HCT116 (cell line): ENCODE measurements around the gene ASIC3. TPM values are rescaled to one million over a fixed set of nuclear protein-coding genes. Genes with fewer than 3 reads are reported as not detected.

Experiments
- ATAC-seq: fragments of 200-7000 bp; cut with Tn5 transposase; 2 replicates; pipeline ENCODE4 v1.9.1; 2020; ENCODE audit warnings: mild to moderate bottlenecking, moderate library complexity
- BruUV-seq: library from RNA; stranded (reverse); fragments of 400-500 nt; replicated peaks from 2 replicates; lab custom pipeline; 2021; lab: Mats Ljungman, UMichigan
- CTCF ChIA-PET: fragments of 300-600 bp; sonication (Branson Sonifier 250); formaldehyde crosslinking; loops from one replicate; lab custom pipeline; 2021; ENCODE audit warnings: antibody characterized with exemption; lab: Charles Lee
- POLR2A ChIA-PET: fragments of 300-600, 350-600 bp; sonication (Branson Sonifier 250); formaldehyde crosslinking; loops from one replicate; lab custom pipeline; 2021; ENCODE audit warnings: antibody characterized with exemption; lab: Charles Lee
- RAD21 ChIA-PET, 2 experiments: fragments of 300-600 bp; sonication (Branson Sonifier 250); formaldehyde crosslinking; loops; one replicate each; lab custom pipeline; 2023; ENCODE audit warnings: low total read pairs in 2 of 2; ENCODE audit not compliant: uncharacterized antibody in 2 of 2, unreplicated experiment in 2 of 2, low non-redundant PET in 1 of 2; lab: Charles Lee
- DNase-seq: peaks from one replicate; pipeline ENCODE4 v3.0.0-alpha.2; 2010; ENCODE audit warnings: low read depth, low spot score
- H2AFZ ChIP-seq: fragments of 200-600 bp; shearing (Covaris generic), sonication (generic); 2 replicates; pipeline ENCODE4 v1.6.1; 2017; ENCODE audit warnings: low read depth, mixed run types, mixed read lengths, antibody characterized with exemption, low read length; ENCODE audit not compliant: poor library complexity, severe bottlenecking
- H3K27ac ChIP-seq: 2 replicates; pipeline ENCODE4 v1.5.1; 2012; ENCODE audit warnings: low read depth, low read length
- H3K27me3 ChIP-seq: fragments of 200-600 bp; sonication (generic); 2 replicates; pipeline ENCODE4 v1.6.1; 2016; ENCODE audit warnings: mixed run types, low read length, mixed read lengths; ENCODE audit not compliant: insufficient read depth
- H3K36me3 ChIP-seq, 2 experiments: fragments of 200-500 bp in 1 of 2; fragments of 200-600 bp in 1 of 2; sonication (Bioruptor generic) in 1 of 2; sonication (generic) in 1 of 2; 2 replicates each; pipeline versions ENCODE4 v1.5.1 to v1.6.1; 2014 to 2016; ENCODE audit warnings: low read length in 2 of 2, inconsistent platforms in 1 of 2, mixed read lengths in 1 of 2, mixed run types in 1 of 2; ENCODE audit not compliant: insufficient read depth in 2 of 2, control insufficient read depth in 1 of 2
- H3K4me1 ChIP-seq, 2 experiments: fragments of 200-600 bp in 1 of 2; sonication (generic) in 1 of 2; 2 replicates each; pipeline versions ENCODE4 v1.5.1 to v1.6.1; 2012 to 2017; ENCODE audit warnings: low read length in 2 of 2, inconsistent platforms in 1 of 2, mild to moderate bottlenecking in 1 of 2, mixed read lengths in 1 of 2, mixed run types in 1 of 2, moderate library complexity in 1 of 2; ENCODE audit not compliant: insufficient read depth in 2 of 2, control insufficient read depth in 1 of 2
- H3K4me2 ChIP-seq: fragments of 200-600 bp; sonication (generic); 2 replicates; pipeline ENCODE4 v1.6.1; 2017; ENCODE audit warnings: mixed run types, low read length, mixed read lengths
- H3K4me3 ChIP-seq, 2 experiments: fragments of 200-600 bp in 1 of 2; sonication (generic) in 1 of 2; replicated peaks in 1 of 2; 2 replicates each; pipeline ENCODE4 v1.5.1; 2011 to 2016; ENCODE audit warnings: low read length in 2 of 2, control low read depth in 1 of 2, low read depth in 1 of 2, mild to moderate bottlenecking in 1 of 2, mixed read lengths in 1 of 2, mixed run types in 1 of 2
- H3K79me2 ChIP-seq: fragments of 200-600 bp; sonication (generic); 2 replicates; pipeline ENCODE4 v1.6.1; 2017; ENCODE audit warnings: mild to moderate bottlenecking, mixed run types, low read length, moderate library complexity, mixed read lengths; ENCODE audit not compliant: insufficient read depth
- H3K9ac ChIP-seq: fragments of 200-600 bp; sonication (generic); 2 replicates; pipeline ENCODE4 v1.6.1; 2016; ENCODE audit warnings: low read length, mixed read lengths
- H3K9me2 ChIP-seq: fragments of 200-600 bp; sonication (generic), shearing (Covaris generic); 2 replicates; pipeline ENCODE4 v1.6.1; 2017; ENCODE audit warnings: mixed run types, mild to moderate bottlenecking, moderate library complexity; ENCODE audit not compliant: insufficient read depth
- H3K9me3 ChIP-seq, 2 experiments: fragments of 200-500 bp in 1 of 2; fragments of 200-600 bp in 1 of 2; sonication (Bioruptor generic) in 1 of 2; sonication (generic) in 1 of 2; 2 replicates each; pipeline ENCODE4 v1.6.1; 2014 to 2017; ENCODE audit warnings: low read length in 2 of 2, mixed read lengths in 2 of 2, inconsistent platforms in 1 of 2, low read depth in 1 of 2, mild to moderate bottlenecking in 1 of 2, mixed run types in 1 of 2, moderate library complexity in 1 of 2; ENCODE audit not compliant: control insufficient read depth in 1 of 2, insufficient read depth in 1 of 2
- H4K20me1 ChIP-seq: fragments of 200-600 bp; sonication (generic), shearing (Covaris generic); 2 replicates; pipeline ENCODE4 v1.6.1; 2017; ENCODE audit warnings: mixed run types, mild to moderate bottlenecking, moderate library complexity; ENCODE audit not compliant: insufficient read depth
- CBX3 ChIP-seq: IDR thresholded peaks from 2 replicates; pipeline ENCODE4 v1.6.1; 2012; ENCODE audit warnings: low read depth
- CEBPB ChIP-seq: IDR thresholded peaks from 2 replicates; pipeline ENCODE4 v1.6.1; 2012; ENCODE audit warnings: low read depth
- CTCF ChIP-seq, 3 experiments: fragments of 200-600 bp in 1 of 3; sonication (generic) in 1 of 3; IDR thresholded peaks in 2 of 3; conservative IDR thresholded peaks in 1 of 3; 2 replicates each; pipeline ENCODE4 v1.5.1; 2012 to 2017; ENCODE audit warnings: low read depth in 2 of 3, low read length in 2 of 3, antibody characterized with exemption in 1 of 3, borderline replicate concordance in 1 of 3, control low read depth in 1 of 3, mild to moderate bottlenecking in 1 of 3, mixed read lengths in 1 of 3, mixed run types in 1 of 3, moderate library complexity in 1 of 3; ENCODE audit not compliant: insufficient read depth in 1 of 3
- EGR1 ChIP-seq: IDR thresholded peaks from 2 replicates; pipeline ENCODE4 v1.6.1; 2012; ENCODE audit warnings: low read depth
- ELF1 ChIP-seq: IDR thresholded peaks from 2 replicates; pipeline ENCODE4 v1.6.1; 2012; ENCODE audit warnings: low read depth, borderline replicate concordance
- EZH2 ChIP-seq: fragments of 200-600 bp; sonication (generic); IDR thresholded peaks from 2 replicates; pipeline ENCODE4 v1.6.1; 2017; ENCODE audit warnings: antibody characterized with exemption, mixed run types
- EZH2phosphoT487 ChIP-seq: fragments of 200-600 bp; IDR thresholded peaks from 2 replicates; pipeline ENCODE4 v1.6.1; 2018; ENCODE audit warnings: antibody characterized with exemption, borderline replicate concordance
- FOSL1 ChIP-seq: IDR thresholded peaks from 2 replicates; pipeline ENCODE4 v1.6.1; 2012; ENCODE audit warnings: low read depth
- MAX ChIP-seq: IDR thresholded peaks from 2 replicates; pipeline ENCODE4 v1.6.1; 2012
- POLR2AphosphoS5 ChIP-seq: IDR thresholded peaks from 2 replicates; pipeline ENCODE4 v1.6.1; 2011; ENCODE audit warnings: mild to moderate bottlenecking, low read depth, low read length, moderate library complexity
- SP1 ChIP-seq: IDR thresholded peaks from 2 replicates; pipeline ENCODE4 v1.6.1; 2012; ENCODE audit warnings: low read depth
- SRF ChIP-seq: IDR thresholded peaks from 2 replicates; pipeline ENCODE4 v1.6.1; 2012; ENCODE audit warnings: low read depth
- TCF7L2 ChIP-seq: IDR thresholded peaks from 2 replicates; pipeline ENCODE4 v1.7.0; 2011; ENCODE audit warnings: borderline replicate concordance, inconsistent platforms; ENCODE audit not compliant: insufficient read depth, insufficient read length; ENCODE audit errors: extremely low read depth
- YY1 ChIP-seq: IDR thresholded peaks from 2 replicates; pipeline ENCODE4 v1.6.1; 2011; ENCODE audit warnings: low read length, low read depth, moderate library complexity, mild to moderate bottlenecking; ENCODE audit not compliant: insufficient replicate concordance; ENCODE audit errors: extremely low read depth
- ZBTB33 ChIP-seq: IDR thresholded peaks from 2 replicates; pipeline ENCODE4 v1.6.1; 2011; ENCODE audit warnings: mild to moderate bottlenecking, low read length, moderate library complexity; ENCODE audit not compliant: insufficient replicate concordance; ENCODE audit errors: extremely low read depth
- ZFX ChIP-seq: fragments of 450-650 bp; IDR thresholded peaks from 2 replicates; pipeline ENCODE4 v1.6.1; 2017
- intact Hi-C: fragments of 100-400 bp; cut with micrococcal nuclease; formaldehyde crosslinking; loops from 2 replicates; pipeline ENCODE4 v1.10.0; 2022
- total RNA-seq: library from RNA; stranded (reverse); gene quantifications from one replicate; pipeline ENCODE4 v1.2.1, GENCODE V29; 2021; ENCODE audit not compliant: unreplicated experiment

The ASIC3 gene
- total RNA-seq, 1 experiment from 2014 or later = 4.4 TPM

- no peak overlapping the region for H3K27ac ChIP-seq
- POLR2A ChIA-PET = no interaction called here
- H3K9me3 ChIP-seq = no peaks in the 10 kb centered on the region
- DNase-seq = no peak
- H3K9ac ChIP-seq = no peak overlapping the region
- intact Hi-C loops = loop anchor here (5.0 to 10.0 kb wide), 2 partner anchors 119 to 242 kb away; no protein-coding TSS in a partner anchor
- no peak for ATAC-seq
- H3K27me3 ChIP-seq = no peaks in the 10 kb centered on the region
- no peaks in the 10 kb centered on the region for H3K36me3 ChIP-seq
- RAD21 ChIA-PET = no interaction called here
- no peak overlapping the region for H3K4me2 ChIP-seq
- CTCF ChIA-PET = interaction anchor here (1.0 kb wide), 3 partner anchors 8 to 52 kb away, joined by 3 to 7 read pairs (median 3); partner anchors contain the start of gene ABCB8
- no TSS peak for BruUV-seq
- H3K4me1 ChIP-seq = peaks cover 0 to 38% of the 10 kb centered on the region in 2 experiments; a peak in 2 of 4 replicates
- TF ChIP-seq POLR2AphosphoS5 (0 out of 2 replicates have a peak, but pooled peaks have one; percentile 3), CBX3 (no peak)
- H3K79me2 ChIP-seq = no peaks in the 10 kb centered on the region
- H3K4me3 ChIP-seq = no peak overlapping the region
- H4K20me1 ChIP-seq = no peaks in the 10 kb centered on the region
- H3K9me2 ChIP-seq = no peaks in the 10 kb centered on the region
- H2AFZ ChIP-seq = no peak overlapping the region
These were observed 31.8 kb upstream of the ASIC3 start for GRCh38 chr7:151016505-151016904.

- no peaks in the 10 kb centered on the region for H3K9me3 ChIP-seq
- no peaks in the 10 kb centered on the region for H3K79me2 ChIP-seq
- no peak overlapping the region for H3K4me2 ChIP-seq
- RAD21 ChIA-PET = no interaction called here
- H3K4me1 ChIP-seq = peaks cover 0 to 34% of the 10 kb centered on the region in 2 experiments; a peak in 2 of 4 replicates
- DNase-seq (no peak), ATAC-seq (no peak)
- POLR2A ChIA-PET = no interaction called here
- H2AFZ ChIP-seq = no peak overlapping the region
- no peak overlapping the region for H3K4me3 ChIP-seq
- no peaks in the 10 kb centered on the region for H3K27me3 ChIP-seq
- BruUV-seq = no TSS peak
- H3K9me2 ChIP-seq = no peaks in the 10 kb centered on the region
- no peak overlapping the region for H3K9ac ChIP-seq
- H4K20me1 ChIP-seq = no peaks in the 10 kb centered on the region
- intact Hi-C loops = loop anchor here (5.0 to 10.0 kb wide), 2 partner anchors 120 to 242 kb away; no protein-coding TSS in a partner anchor
- no peaks in the 10 kb centered on the region for H3K36me3 ChIP-seq
- CTCF ChIA-PET = interaction anchor here (1.0 to 2.0 kb wide), 4 partner anchors 8 to 68 kb away, joined by 3 to 7 read pairs (median 4); partner anchors contain the start of gene ABCB8
- no peak overlapping the region for H3K27ac ChIP-seq
- no peak for TF ChIP-seq ELF1
- TF ChIP-seq SP1 = no peak
- TF ChIP-seq MAX = no peak
- TF ChIP-seq ZFX = no peak
- TF ChIP-seq ZBTB33 = no peak
- TF ChIP-seq TCF7L2 = no peak
- TF ChIP-seq EGR1 = no peak
- no peak for TF ChIP-seq CEBPB
- TF ChIP-seq YY1 = no peak
- TF ChIP-seq EZH2 = no peak
- TF ChIP-seq SRF = no peak
- no peak for TF ChIP-seq CTCF (IDR thresholded peaks at IDR 0.05 in 2 of 3, conservative IDR thresholded peaks at IDR 0.05 in 1 of 3; ENCODE audit: borderline replicate concordance in 1 of 3, insufficient read depth in 1 of 3, low read depth in 2 of 3, low read length in 2 of 3)
- no peak for TF ChIP-seq FOSL1
- TF ChIP-seq EZH2phosphoT487 = no peak
- no peak for TF ChIP-seq CBX3
These were observed 31.4 kb upstream of the ASIC3 start for GRCh38 chr7:151016942-151017341.
